Muscle of leg (tissue), 11 donors: ENCODE data around the gene SNCB. TPM values are rescaled to one million over a fixed set of nuclear protein-coding genes. Genes with fewer than 3 reads are reported as not detected.

Source experiments
- DNase-seq: peaks from one replicate; pipeline ENCODE4 v3.0.0; 2013
- H3K27ac ChIP-seq: one replicate; pipeline ENCODE4 v1.5.1; 2013; ENCODE audit warnings: mild to moderate bottlenecking, low read length, control low read depth
- H3K27me3 ChIP-seq: one replicate; pipeline ENCODE4 v1.6.1; 2013; ENCODE audit warnings: low read length; ENCODE audit not compliant: control insufficient read depth, insufficient read depth
- H3K36me3 ChIP-seq: one replicate; pipeline ENCODE4 v1.6.1; 2013; ENCODE audit warnings: low read length; ENCODE audit not compliant: control insufficient read depth, insufficient read depth
- H3K4me1 ChIP-seq: one replicate; pipeline ENCODE4 v1.6.1; 2013; ENCODE audit warnings: low read length; ENCODE audit not compliant: control insufficient read depth, insufficient read depth
- H3K4me3 ChIP-seq: one replicate; pipeline ENCODE4 v1.5.1; 2013; ENCODE audit warnings: low read length, control low read depth
- H3K9me3 ChIP-seq: replicated peaks from 2 replicates; pipeline ENCODE4 v1.6.1; 2013; ENCODE audit warnings: low read depth, low read length; ENCODE audit not compliant: control insufficient read depth
- WGBS: methylation state at CpG from one replicate; pipeline ENCODE4 v1.1.5; 2013; ENCODE audit warnings: missing lambda C conversion rate; ENCODE audit not compliant: insufficient coverage; 5-methylcytosine and 5-hydroxymethylcytosine counted together
- polyA plus RNA-seq, 8 donors: library from polyadenylated mRNA; unstranded; fragments of 120-200 nt; gene quantifications; one replicate each; pipeline versions ENCODE4 v1.2.1 to v1.2.3, GENCODE V29; 2013; ENCODE audit warnings: inconsistent platforms in 1 of 8, low replicate concordance in 1 of 8; ENCODE audit not compliant: insufficient read length in 8 of 8, insufficient read depth in 1 of 8
- total RNA-seq: library from RNA; stranded (reverse); fragments of 120-200 nt; gene quantifications from one replicate; pipeline ENCODE4 v1.2.4, GENCODE V29; 2013

Gene SNCB
- total and polyA plus RNA-seq, 9 donors: 0.14 TPM; not detected in 8

- no peaks in the 10 kb centered on the region for H3K27me3 ChIP-seq
- H3K4me3 ChIP-seq: no peak overlapping the region
- WGBS: 34% methylated on average over 4 of the region's 9 CpGs
- no peaks in the 10 kb centered on the region for H3K9me3 ChIP-seq
- H3K4me1 ChIP-seq: peaks cover 26% of the 10 kb centered on the region
- DNase-seq: no peak
- H3K27ac ChIP-seq: no peak overlapping the region
- no peaks in the 10 kb centered on the region for H3K36me3 ChIP-seq
These were observed 14.0 kb upstream of the SNCB start for GRCh38 chr5:176644294-176644693.

DNA sequence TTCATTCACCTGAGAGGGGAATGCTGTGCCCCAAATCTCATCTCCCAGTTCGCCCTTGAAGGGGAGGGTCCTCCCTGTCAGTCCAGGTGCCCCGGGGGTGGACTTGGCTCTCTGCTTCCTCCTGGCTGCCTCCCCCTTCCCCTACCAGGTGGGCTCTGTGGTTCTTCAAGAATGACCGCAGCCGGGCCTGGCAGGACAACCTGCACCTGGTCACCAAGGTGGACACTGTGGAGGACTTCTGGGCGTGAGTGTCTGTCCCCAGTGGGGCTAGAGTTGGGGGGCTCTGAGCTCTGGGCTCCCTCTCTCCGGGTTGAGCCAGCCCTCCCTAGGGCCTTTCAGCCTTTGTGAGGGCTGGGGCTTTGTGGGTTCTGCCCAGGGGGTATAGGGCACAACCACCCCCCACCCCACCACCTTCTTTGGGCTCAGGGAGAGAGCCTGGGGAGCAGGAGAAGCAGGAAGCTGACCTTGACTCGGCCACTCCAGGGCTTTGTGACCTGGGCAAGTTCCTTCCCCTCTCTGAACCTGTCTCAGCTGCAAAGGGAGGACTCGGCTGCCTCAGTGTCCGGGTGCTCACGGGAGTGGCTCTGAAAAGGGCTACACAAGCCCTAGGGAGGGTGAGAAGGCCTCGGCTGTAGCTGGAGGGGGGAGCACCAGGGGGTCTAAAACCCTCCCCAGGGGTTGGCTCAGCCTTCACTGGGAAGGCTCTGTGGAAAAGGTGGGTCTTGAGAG is 13.3 kb upstream of the SNCB start:
- Histone ChIP-seq H3K9me3 (no peaks in the 10 kb centered on the region), H3K27me3 (no peaks in the 10 kb centered on the region)
- WGBS: 68% methylated on average over 5 of the region's 11 CpGs

DNA sequence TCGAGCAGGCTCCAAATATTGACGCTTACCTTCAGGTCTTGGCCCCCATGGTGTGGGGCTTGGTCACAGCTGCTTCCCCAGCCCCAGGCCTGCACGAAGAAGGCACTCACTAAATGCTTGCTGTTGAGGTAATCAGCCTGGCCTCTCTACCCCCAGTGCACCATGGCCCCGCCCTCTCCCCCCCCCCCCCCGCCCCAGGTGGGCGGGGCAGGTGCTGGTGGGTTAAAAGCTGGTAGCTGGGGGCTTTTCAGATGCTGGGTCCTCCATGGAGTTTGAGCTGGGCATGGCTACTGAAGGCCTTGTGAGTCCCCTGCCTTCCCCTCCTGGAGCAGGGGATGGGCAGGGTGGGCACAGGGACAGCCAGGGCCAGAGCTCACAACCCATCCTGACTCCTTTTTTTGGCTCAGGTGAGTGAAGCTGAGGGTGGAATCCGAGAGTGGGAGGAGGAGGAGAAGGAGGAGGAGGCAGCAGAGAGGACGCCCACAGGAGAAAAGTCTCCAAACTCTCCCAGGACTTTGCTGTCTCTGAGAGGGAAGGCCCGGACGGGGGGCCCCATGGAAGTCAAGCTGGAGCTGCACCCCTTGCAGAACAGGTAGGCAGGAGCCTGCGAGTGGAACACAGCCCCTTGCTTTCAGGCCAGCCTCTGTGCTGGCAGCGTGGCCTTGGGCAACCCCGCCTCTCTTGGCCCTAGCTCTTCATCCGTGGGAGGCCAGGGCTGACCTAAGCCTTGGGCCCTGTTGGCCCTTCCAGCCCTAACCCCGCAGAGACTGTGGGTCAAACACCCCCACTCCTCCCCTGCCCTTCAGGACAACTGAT is 12.5 kb upstream of the SNCB start:
- no peak for DNase-seq
- no peaks in the 10 kb centered on the region for H3K36me3 ChIP-seq
- no peak overlapping the region for H3K4me3 ChIP-seq
- H3K27me3 ChIP-seq: peaks cover 2% of the 10 kb centered on the region
- peaks cover 16% of the 10 kb centered on the region for H3K4me1 ChIP-seq
- H3K27ac ChIP-seq: no peak overlapping the region
- WGBS: 39% methylated on average over 10 of the region's 15 CpGs
- no peaks in the 10 kb centered on the region for H3K9me3 ChIP-seq

More for the DNA sequence above, 13.3 kb upstream of the SNCB start:
- Histone ChIP-seq H3K4me3 (no peak overlapping the region), H3K36me3 (no peaks in the 10 kb centered on the region), H3K4me1 (peaks cover 24% of the 10 kb centered on the region), H3K27ac (no peak overlapping the region)
- DNase-seq: no peak

DNA sequence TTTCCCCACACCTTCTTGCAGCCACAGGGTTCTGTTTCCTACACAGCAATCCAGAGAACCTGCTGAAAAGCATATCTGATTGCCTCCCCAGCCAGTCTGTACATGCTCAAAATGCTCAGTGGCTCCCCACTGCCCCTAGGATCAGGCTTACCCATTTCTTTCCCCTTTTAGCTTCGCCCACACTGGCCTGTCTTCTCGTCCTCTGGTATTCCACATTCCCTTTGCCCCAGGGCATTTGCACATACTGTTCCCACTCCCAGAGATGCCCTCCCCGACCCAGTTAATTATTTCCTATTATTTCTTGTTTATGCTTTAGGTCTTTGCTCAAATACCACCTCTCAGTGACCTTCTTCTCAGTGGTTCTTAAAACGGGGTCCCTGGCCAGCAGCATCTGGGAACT is 10.3 kb upstream of the SNCB start:
- peaks cover 19% of the 10 kb centered on the region for H3K27me3 ChIP-seq
- WGBS: 50% methylated on average over 1 of the region's 4 CpGs
- DNase-seq: no peak
- no peaks in the 10 kb centered on the region for H3K36me3 ChIP-seq
- H3K27ac ChIP-seq: no peak overlapping the region
- H3K9me3 ChIP-seq: no peaks in the 10 kb centered on the region
- peaks cover 11% of the 10 kb centered on the region for H3K4me1 ChIP-seq
- no peak overlapping the region for H3K4me3 ChIP-seq

GRCh38 chr5:176639981-176640380 is 9.6 kb upstream of the SNCB start:
- H3K4me1 ChIP-seq: peaks cover 11% of the 10 kb centered on the region
- H3K9me3 ChIP-seq: no peaks in the 10 kb centered on the region
- H3K4me3 ChIP-seq: no peak overlapping the region
- peaks cover 25% of the 10 kb centered on the region for H3K27me3 ChIP-seq
- WGBS: 50% methylated on average over 4 of the region's 4 CpGs
- no peaks in the 10 kb centered on the region for H3K36me3 ChIP-seq
- H3K27ac ChIP-seq: no peak overlapping the region
- peak; percentile 63 for DNase-seq

DNA sequence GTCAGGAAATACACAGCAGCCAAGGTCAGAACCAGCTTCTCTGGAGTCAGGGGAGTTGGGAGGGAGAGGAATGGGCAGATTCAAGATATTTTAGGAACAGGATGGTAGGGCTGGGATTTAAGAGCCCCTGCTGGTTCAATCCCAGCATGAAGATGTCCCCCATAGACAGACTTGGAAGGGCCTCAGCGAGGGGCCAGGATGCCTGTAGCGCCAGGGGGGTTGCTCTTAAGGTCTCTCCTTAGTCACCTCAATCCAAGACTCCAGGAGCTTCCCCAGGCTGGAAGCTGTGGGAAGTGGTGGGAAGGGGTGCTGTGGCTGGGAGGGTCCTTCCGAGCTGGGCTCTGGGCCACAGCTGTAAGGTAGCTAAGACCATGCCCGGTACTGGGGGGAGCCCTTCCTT is 8.9 kb upstream of the SNCB start:
- H3K27ac ChIP-seq: no peak overlapping the region
- no CpG with 5 or more reads among the region's 4 CpGs for WGBS

DNA sequence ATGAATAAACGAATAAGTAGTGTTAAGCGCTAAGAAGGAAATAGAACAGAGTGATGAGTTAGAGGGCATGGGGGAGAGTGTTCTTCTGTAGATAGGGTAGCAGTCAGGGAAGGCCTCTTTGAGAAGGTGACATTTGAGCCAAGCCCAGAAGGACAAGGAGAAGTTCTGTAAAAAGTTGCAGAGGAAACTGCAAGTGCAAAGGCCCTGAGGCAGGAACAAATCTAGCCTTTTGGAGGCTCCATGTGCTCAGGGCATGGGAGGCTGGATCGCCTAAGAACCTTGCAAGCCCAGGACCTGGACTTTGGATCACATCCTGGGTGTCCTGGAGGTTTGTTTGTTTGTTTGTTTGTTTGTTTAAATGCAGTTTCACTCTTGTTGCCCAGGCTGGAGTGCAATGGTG is 8.1 kb upstream of the SNCB start:
- Histone ChIP-seq H3K4me3 (no peak overlapping the region), H3K36me3 (no peaks in the 10 kb centered on the region), H3K4me1 (peaks cover 11% of the 10 kb centered on the region), H3K27ac (no peak overlapping the region), H3K27me3 (peaks cover 36% of the 10 kb centered on the region), H3K9me3 (no peaks in the 10 kb centered on the region)
- WGBS: 76% methylated on average over 3 of the region's 3 CpGs
- DNase-seq: no peak

More for the DNA sequence above, 8.9 kb upstream of the SNCB start:
- Histone ChIP-seq H3K27me3 (peaks cover 29% of the 10 kb centered on the region), H3K36me3 (no peaks in the 10 kb centered on the region), H3K4me1 (peaks cover 11% of the 10 kb centered on the region), H3K9me3 (no peaks in the 10 kb centered on the region), H3K4me3 (no peak overlapping the region)
- DNase-seq: no peak

- H3K27me3 ChIP-seq: peaks cover 45% of the 10 kb centered on the region
- peaks cover 11% of the 10 kb centered on the region for H3K4me1 ChIP-seq
- H3K36me3 ChIP-seq: no peaks in the 10 kb centered on the region
- WGBS: 48% methylated on average over 4 of the region's 4 CpGs
- H3K4me3 ChIP-seq: no peak overlapping the region
- H3K27ac ChIP-seq: no peak overlapping the region
- H3K9me3 ChIP-seq: no peaks in the 10 kb centered on the region
- no peak for DNase-seq
These were observed 7.2 kb upstream of the SNCB start for GRCh38 chr5:176637556-176637955.

DNA sequence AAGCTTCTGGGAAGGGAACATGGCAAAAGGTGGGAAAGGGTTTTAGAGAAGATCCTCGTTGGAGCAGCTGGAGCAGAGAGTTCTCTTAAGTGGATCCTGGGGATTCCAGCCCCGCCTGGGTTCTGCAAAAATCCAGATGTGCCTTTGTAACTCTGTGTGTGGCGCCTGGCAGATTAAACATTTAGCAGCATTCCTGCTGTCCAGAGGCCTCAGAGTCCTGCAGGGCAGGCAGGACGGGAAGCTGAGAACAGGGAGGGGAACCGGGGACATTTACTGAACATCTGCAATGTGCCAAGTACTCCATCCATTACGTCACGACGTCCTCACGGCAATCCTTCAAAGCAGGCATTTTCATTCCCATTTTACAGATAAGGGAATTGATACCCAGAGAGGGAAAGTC is 6.1 kb upstream of the SNCB start:
- Histone ChIP-seq H3K4me3 (no peak overlapping the region), H3K27me3 (peaks cover 56% of the 10 kb centered on the region), H3K36me3 (no peaks in the 10 kb centered on the region), H3K4me1 (peaks cover 11% of the 10 kb centered on the region), H3K27ac (no peak overlapping the region), H3K9me3 (no peaks in the 10 kb centered on the region)
- WGBS: 21% methylated on average over 3 of the region's 9 CpGs
- DNase-seq: no peak

- Histone ChIP-seq H3K36me3 (no peaks in the 10 kb centered on the region), H3K9me3 (no peaks in the 10 kb centered on the region), H3K27ac (no peak overlapping the region), H3K4me3 (no peak overlapping the region), H3K4me1 (peaks cover 13% of the 10 kb centered on the region), H3K27me3 (peaks cover 82% of the 10 kb centered on the region)
- DNase-seq: no peak
- 6% methylated on average over 6 of the region's 6 CpGs for WGBS
These were observed 3.3 kb upstream of the SNCB start for GRCh38 chr5:176633598-176633997.
